ENCODE results near the gene PPM1M.
"Not testable (repeated sequence)": the region's sequence is repeated elsewhere in the genome, so short reads cannot be mapped to it uniquely, and the experiment has no call there.

PPM1M gene

DNA sequence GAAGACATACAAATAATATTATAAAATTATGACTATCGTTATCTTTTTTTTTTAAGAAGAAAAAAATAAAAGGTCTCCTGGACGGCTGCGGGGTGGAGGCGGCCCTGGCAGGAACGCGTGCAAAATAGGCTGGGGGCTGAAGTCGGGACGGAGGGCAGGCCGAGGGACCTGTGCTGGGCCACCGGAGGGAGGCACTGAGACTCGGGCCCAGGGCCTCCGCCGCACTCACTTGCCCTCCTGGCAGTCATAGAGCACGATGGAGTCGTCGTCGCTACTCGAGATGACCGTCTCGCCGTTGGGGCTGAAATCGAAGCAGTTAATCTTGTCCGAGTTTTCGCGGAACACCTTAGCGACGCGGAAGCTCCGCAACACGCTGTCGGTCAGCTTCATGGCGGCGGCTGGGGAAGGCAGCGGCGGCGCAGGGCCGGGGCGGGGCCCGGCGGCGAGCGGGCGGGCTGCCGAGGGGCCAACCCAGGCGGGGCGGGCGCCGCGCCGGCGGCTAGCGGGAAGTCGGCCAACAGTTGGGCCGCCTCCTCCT, 32.5 kb downstream of the PPM1M start:
- DNase-seq (ENCODE audit: low spot score), result no peak

DNA sequence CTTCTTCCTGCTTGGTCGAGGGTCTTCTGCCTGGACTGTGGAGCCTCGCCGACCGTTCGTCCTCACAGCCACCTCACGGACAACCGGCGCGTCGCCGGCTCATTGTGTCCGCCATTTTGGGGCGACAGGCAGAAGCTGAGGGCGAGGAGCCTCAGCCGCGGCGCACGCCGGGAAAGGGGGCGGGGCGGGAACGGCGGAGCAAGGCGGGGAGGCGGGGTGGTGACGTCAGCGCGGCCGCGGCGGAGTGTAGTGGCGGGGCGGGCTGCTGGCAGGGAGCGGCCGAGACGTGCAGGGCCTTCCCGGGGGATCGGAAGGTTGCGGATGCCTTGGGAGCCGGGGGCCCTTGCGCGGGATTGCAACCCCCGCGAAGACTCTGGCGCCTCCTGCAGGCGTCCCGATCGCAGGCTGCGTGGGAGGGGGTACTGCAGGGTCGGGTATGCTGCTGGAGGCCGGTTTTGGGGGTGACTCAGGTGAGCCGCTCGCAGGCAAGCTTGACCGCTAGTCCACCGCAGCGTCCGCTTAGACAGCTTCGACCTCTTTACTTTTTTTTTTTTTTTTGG, 33.0 kb downstream of the PPM1M start, which contains the start of gene WDR82:
Gene WDR82, minus strand, starts transcription at position 140 of the 560 bp plus-strand sequence. CDS start 288 bp downstream, outside the sequence.
- peak; percentile 88 for DNase-seq (ENCODE audit: low spot score)

GRCh38 chr3:52279596-52279995, 34.0 kb downstream of the PPM1M start:
- no peak for DNase-seq (ENCODE audit: low spot score)

DNA sequence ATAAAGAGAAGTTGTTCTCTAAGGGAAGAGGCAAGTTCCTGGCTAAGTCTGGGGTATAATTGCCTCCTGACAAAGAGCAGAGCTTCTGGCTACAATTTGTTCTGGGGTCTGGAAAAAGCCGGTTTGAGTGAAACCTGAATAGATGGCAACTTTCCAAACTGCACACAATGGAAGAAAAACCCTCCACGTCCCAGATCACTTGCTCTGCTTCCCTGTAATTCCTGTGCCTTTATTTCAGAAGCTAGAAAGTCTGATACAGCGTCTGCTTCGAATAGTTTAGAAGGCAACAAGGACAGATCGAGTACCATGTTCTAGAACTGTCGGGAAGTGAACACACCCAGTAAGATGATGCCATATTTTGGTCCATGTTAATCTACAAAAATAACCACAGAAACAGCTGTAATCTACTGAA, 34.5 kb downstream of the PPM1M start:
- no peak for DNase-seq (ENCODE audit: low spot score)

DNA sequence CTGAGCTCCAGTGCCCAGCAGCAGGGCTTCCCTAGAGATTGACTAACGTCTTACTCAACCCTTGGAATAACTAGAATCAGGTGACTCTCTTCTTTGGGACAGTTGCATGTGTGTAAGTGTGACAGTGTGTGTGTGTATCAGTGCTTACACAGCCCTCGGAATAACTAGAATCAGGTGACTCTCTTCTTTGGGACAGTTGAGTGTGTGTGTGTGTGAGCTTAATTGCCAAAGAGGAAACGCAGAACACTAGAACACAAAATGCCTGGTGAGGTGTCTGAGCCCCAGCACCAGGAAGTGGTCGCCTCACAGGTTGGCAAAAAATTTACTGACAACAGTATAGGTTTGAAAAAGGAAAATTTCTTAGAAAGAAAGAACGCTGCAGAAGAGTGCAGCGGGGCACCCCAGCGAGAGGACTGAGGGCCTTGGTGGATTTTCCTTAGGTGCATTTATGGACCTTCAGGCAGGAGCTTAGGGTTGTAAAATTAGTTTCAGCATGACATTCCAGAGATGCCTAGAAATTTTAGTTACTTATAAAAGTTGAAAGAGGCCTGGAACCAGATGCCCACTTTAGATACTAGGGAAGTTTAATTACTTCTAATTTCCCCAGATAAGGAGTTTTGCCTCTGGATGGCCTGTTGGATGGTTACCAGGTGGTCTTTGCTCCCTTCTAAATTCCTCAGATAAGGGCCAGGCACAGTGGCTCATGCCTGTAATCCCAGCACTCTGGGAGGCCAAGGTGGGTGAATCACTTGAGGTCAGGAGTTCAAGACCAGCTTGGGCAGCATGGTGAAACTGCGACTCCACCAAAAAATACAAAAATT, 36.6 kb downstream of the PPM1M start:
- no peak for DNase-seq (ENCODE audit: low spot score)

DNA sequence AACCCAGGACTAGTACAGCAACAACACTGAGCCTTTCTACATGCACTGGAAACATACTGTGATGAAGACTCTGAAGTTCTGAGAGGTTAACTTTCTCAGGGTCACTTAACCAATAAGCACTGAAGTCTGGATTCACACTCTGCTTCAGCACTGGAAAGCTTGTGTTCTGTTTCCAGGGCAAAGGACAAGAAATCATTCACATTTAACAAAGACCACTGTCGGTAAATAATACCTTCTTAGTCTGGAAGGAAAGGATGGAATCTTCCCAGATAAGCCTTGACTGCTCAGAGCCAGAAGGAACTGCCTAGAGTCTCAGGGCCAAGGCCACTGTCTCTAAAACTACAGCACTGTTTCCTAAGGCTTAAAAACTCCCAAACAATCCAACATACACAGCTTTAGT, 37.7 kb downstream of the PPM1M start:
- no peak for DNase-seq (ENCODE audit: low spot score)

GRCh38 chr3:52284051-52284450, 38.5 kb downstream of the PPM1M start:
- DNase-seq (ENCODE audit: low spot score), result not testable (repeated sequence)

DNA sequence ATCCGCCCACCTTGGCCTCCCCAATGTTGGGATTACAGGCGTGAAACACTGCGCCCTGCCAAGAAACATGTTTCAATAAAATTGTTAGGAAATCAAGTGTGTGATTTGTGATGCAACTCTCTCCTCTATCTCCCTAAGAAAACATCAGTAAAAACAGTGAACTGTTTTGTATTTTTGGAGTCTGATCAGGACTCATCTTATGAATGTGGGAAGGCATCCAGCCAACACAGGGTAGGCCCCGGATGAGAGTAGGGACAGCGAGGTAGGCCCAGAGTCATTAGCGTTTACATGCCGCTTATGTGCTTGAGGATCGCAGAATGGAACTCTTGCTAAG, 41.2 kb downstream of the PPM1M start:
- DNase-seq (ENCODE audit: low spot score), result no peak

- no peak for DNase-seq (ENCODE audit: low spot score)
Observed at GRCh38 chr3:52288674-52289073, 43.1 kb downstream of the PPM1M start.

- no peak for DNase-seq (ENCODE audit: low spot score)
Observed at GRCh38 chr3:52289338-52289746, 43.8 kb downstream of the PPM1M start.

GRCh38 chr3:52289747-52290595, 44.4 kb downstream of the PPM1M start:
- DNase-seq (ENCODE audit: low spot score), result peak; percentile 92

- no peak for DNase-seq (ENCODE audit: low spot score)
Observed at GRCh38 chr3:52290596-52291507, 45.3 kb downstream of the PPM1M start.

DNA sequence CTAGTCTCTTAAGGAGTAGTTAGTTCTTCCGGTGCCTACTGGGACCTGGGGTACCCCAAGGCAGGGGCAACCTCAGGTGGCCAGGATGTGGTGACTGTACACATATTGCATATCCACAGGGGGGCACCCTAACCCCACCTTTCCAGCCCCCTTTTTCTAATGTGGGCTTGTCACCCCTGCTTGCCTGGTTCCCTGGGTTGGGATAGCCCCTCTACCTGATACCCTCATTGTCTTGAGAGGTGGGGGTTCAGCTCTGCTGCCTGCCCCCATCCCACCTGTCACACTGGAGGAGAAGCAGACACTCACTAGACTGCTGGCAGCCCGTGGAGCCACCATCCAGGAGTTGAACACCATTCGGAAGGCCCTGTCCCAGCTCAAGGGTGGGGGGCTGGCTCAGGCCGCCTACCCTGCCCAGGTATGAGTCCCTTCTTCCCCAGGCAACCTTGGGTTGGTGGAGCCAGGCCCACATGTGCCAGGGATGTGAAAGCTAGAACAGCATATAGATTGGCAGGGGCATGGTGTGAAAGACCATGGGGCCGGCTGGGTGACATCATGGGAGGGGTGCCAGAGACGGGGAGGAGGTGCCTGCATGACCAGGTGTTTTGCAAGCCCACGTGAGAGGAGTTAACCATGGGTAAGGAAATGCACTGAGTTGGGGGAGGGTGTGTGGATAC, 46.1 kb downstream of the PPM1M start:
- no peak for DNase-seq (ENCODE audit: low spot score)

- no peak for DNase-seq (ENCODE audit: low spot score)
Observed at GRCh38 chr3:52292247-52293065, 46.9 kb downstream of the PPM1M start.

- DNase-seq (ENCODE audit: low spot score), result no peak
Observed at GRCh38 chr3:52293491-52294319, 48.1 kb downstream of the PPM1M start.

GRCh38 chr3:52294320-52295150, 49.0 kb downstream of the PPM1M start:
- DNase-seq (ENCODE audit: low spot score), result no peak

GRCh38 chr3:52295671-52296208, 50.2 kb downstream of the PPM1M start:
- DNase-seq (ENCODE audit: low spot score), result no peak

Data from HuH-7 (cell line).